Measurements from ENCODE around the gene SRL. TPM values are rescaled to one million over a fixed set of nuclear protein-coding genes. Genes with fewer than 3 reads are reported as not detected.

The SRL gene
- total RNA-seq, 1 donor from 2014 or later = not detected

- H3K4me1 Mint-ChIP-seq (ENCODE audit: unreplicated experiment) = no peaks in the 10 kb centered on the region
- H3K9me3 Mint-ChIP-seq (ENCODE audit: unreplicated experiment) = no peaks in the 10 kb centered on the region
- peaks cover 7% of the 10 kb centered on the region for H3K27me3 Mint-ChIP-seq (ENCODE audit: unreplicated experiment)
- no peak for DNase-seq (ENCODE audit: extremely low spot score, unreplicated experiment)
- no peak overlapping the region for H3K27ac Mint-ChIP-seq (ENCODE audit: unreplicated experiment)
- no peak overlapping the region for H3K4me3 Mint-ChIP-seq (ENCODE audit: unreplicated experiment)
- H3K36me3 Mint-ChIP-seq (ENCODE audit: unreplicated experiment) = no peaks in the 10 kb centered on the region
- TF ChIP-seq CTCF (IDR thresholded peaks at IDR 0.05) = no peak
Measured at GRCh38 chr16:4190712-4191333, 51.1 kb downstream of the SRL start.

DNA sequence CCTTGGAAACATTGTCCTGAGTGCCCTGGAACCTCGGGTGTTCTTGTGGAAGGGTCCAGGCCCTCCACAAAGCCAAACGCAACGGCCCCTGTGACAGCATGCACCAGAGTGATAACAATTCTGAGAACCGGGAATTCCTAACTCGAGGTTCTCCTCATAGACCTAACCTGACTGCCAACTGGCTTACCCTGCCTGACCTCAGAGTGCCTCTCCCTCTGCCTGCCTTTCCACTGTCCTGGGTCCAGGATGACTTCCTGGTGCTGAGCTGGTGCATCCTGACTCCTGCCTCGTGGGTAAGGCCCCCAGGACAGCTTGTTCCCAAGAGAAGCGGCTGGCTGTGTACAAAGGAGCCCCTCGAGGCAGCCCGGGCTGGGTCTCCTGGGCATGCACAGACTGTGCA lies 51.8 kb downstream of the SRL start:
- no peak for TF ChIP-seq CTCF (IDR thresholded peaks at IDR 0.05)
- Mint-ChIP-seq H3K4me1 (ENCODE audit: unreplicated experiment) (peaks cover under 1% of the 10 kb centered on the region), H3K27me3 (ENCODE audit: unreplicated experiment) (peaks cover 7% of the 10 kb centered on the region), H3K9me3 (ENCODE audit: unreplicated experiment) (no peaks in the 10 kb centered on the region), H3K36me3 (ENCODE audit: unreplicated experiment) (no peaks in the 10 kb centered on the region), H3K27ac (ENCODE audit: unreplicated experiment) (no peak overlapping the region), H3K4me3 (ENCODE audit: unreplicated experiment) (no peak overlapping the region)
- no peak for DNase-seq (ENCODE audit: extremely low spot score, unreplicated experiment)

DNA sequence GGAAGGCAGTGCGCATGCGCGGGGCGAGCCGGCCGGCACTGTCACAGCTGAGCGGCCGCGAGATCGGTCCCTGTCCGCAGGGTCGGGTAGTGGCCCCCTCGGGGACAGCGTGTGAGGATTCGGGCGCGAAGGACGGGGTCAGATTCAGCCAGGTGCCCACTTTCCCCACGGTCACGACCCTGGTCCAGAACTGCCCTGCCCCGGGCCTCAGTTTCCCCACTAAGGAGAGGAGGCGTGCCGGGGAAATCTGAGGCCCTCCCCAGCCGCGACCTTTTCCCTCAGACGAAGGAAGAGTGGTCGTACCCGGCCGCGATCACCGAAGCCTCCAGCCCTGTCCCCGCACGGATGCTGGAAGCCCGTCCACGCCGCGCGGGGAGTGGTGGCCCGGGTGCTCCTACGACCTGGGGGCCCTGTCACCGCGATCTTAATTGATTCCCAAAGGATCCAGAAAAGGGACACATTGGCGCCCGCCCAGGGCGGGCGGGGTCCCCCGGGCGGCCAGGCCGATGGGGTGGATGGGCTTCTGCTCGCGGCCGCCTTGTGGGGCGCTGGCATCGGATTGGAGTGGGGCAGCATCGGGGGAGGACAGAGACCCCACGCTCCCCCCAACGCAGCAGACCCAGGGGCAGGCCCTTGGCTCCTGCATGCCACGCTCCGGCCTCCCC lies 57.7 kb downstream of the SRL start:
- H3K27ac Mint-ChIP-seq (ENCODE audit: unreplicated experiment) = peak overlapping the region; percentile 59
- no peak for DNase-seq (ENCODE audit: extremely low spot score, unreplicated experiment)
- H3K27me3 Mint-ChIP-seq (ENCODE audit: unreplicated experiment) = peaks cover 5% of the 10 kb centered on the region

DNA sequence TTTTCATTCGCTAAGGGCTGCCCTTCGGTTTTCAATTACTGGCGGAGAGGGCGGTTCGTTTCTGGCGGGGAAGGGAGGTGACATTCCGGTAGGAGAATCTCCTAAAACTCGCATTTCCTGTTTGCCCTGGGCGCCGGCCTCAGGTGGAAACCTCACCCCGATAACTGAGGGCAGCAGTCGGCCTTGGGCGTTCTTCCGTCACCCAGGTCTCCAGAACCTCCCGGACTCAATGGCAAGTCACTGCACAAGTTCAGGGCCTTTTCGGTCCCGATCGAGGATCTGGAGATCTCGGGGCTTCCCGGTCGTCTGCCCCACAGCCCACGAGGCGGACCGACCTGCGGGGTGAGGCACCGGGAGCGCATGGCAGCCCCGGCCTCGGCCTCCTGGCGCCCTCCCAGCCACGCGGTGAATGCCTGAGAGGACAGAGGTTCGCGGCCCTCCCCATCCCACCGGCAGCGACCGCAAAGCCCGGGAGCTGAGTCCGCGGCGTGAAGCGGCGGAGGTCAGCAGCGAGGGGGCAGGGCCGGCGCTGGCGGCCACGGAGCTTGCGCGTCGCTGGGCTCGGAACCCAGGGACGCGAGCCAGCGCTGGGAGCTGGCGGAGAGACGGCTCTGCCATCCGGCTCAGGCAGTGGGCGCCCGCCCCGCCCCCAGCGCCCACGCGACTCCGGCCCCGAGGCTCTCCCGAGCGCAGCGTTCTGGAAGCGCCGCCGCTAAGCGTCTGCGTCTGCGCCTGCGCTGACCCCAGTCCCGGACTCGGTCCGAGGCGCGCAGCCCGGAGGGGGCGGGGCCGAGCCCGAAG lies 58.4 kb downstream of the SRL start:
- Mint-ChIP-seq H3K4me1 (ENCODE audit: unreplicated experiment) (peaks cover 10% of the 10 kb centered on the region), H3K27me3 (ENCODE audit: unreplicated experiment) (peaks cover 3% of the 10 kb centered on the region), H3K9me3 (ENCODE audit: unreplicated experiment) (no peaks in the 10 kb centered on the region), H3K27ac (ENCODE audit: unreplicated experiment) (peak overlapping the region; percentile 76), H3K4me3 (ENCODE audit: unreplicated experiment) (peak overlapping the region; percentile 76), H3K36me3 (ENCODE audit: unreplicated experiment) (no peaks in the 10 kb centered on the region)
- peak; percentile 100 for DNase-seq (ENCODE audit: extremely low spot score, unreplicated experiment)
- no peak for TF ChIP-seq CTCF (IDR thresholded peaks at IDR 0.05)

More for the DNA sequence above, 57.7 kb downstream of the SRL start:
- H3K9me3 Mint-ChIP-seq (ENCODE audit: unreplicated experiment) = no peaks in the 10 kb centered on the region
- peaks cover 10% of the 10 kb centered on the region for H3K4me1 Mint-ChIP-seq (ENCODE audit: unreplicated experiment)
- peak overlapping the region; percentile 76 for H3K4me3 Mint-ChIP-seq (ENCODE audit: unreplicated experiment)
- H3K36me3 Mint-ChIP-seq (ENCODE audit: unreplicated experiment) = no peaks in the 10 kb centered on the region
- no peak for TF ChIP-seq CTCF (IDR thresholded peaks at IDR 0.05)
